Measurements from ENCODE around the gene TARS3. TPM values are rescaled to one million over a fixed set of nuclear protein-coding genes. Genes with fewer than 3 reads are reported as not detected.

Gene TARS3
- total RNA-seq, 1 experiment from 2014 or later, result 9.5 TPM

- no peak for TF ChIP-seq USF1 (CRISPR knock-in tag; IDR thresholded peaks at IDR 0.05)
- TF ChIP-seq, protein P1, sequence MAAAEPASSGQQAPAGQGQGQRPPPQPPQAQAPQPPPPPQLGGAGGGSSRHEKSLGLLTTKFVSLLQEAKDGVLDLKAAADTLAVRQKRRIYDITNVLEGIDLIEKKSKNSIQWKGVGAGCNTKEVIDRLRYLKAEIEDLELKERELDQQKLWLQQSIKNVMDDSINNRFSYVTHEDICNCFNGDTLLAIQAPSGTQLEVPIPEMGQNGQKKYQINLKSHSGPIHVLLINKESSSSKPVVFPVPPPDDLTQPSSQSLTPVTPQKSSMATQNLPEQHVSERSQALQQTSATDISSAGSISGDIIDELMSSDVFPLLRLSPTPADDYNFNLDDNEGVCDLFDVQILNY (CRISPR knock-in tag; IDR thresholded peaks at IDR 0.05), result no peak
- TF ChIP-seq, protein P2, sequence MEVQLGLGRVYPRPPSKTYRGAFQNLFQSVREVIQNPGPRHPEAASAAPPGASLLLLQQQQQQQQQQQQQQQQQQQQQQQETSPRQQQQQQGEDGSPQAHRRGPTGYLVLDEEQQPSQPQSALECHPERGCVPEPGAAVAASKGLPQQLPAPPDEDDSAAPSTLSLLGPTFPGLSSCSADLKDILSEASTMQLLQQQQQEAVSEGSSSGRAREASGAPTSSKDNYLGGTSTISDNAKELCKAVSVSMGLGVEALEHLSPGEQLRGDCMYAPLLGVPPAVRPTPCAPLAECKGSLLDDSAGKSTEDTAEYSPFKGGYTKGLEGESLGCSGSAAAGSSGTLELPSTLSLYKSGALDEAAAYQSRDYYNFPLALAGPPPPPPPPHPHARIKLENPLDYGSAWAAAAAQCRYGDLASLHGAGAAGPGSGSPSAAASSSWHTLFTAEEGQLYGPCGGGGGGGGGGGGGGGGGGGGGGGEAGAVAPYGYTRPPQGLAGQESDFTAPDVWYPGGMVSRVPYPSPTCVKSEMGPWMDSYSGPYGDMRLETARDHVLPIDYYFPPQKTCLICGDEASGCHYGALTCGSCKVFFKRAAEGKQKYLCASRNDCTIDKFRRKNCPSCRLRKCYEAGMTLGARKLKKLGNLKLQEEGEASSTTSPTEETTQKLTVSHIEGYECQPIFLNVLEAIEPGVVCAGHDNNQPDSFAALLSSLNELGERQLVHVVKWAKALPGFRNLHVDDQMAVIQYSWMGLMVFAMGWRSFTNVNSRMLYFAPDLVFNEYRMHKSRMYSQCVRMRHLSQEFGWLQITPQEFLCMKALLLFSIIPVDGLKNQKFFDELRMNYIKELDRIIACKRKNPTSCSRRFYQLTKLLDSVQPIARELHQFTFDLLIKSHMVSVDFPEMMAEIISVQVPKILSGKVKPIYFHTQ (CRISPR knock-in tag; IDR thresholded peaks at IDR 0.05), result no peak
Measured at GRCh38 chr15:101647251-101647650, 77.0 kb downstream of the TARS3 start (continued).

DNA sequence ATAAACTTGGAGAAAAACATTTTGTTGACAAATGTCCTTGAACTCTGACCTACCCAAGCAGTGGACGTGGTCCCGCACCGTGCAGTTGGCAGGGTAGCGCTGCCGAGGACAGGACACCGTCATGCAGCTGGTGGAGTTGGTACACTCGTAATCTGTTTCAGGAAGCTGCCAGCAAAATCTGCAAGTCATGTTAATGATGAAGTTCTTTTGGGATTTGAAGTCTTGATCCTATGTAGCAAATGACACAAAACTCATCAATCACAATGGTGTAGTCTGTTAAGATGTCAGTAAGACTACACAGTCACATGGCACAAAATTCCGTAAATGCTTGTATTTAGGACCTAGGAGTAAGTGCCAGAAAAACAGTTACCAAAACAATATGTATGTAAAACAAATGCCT lies 77.6 kb downstream of the TARS3 start:
- Mint-ChIP-seq H3K4me3 (no peak overlapping the region), H3K36me3 (peaks cover 40% of the 10 kb centered on the region), H3K4me1 (peaks cover 16% of the 10 kb centered on the region), H3K9me3 (no peaks in the 10 kb centered on the region), H3K27me3 (ENCODE audit: low read depth) (no peaks in the 10 kb centered on the region), H3K27ac (no peak overlapping the region)
- DNase-seq (ENCODE audit: low spot score), result no peak
- POLR2A ChIA-PET, result no interaction called here
- CTCF ChIA-PET, result no interaction called here
- no peak for ATAC-seq
- TF ChIP-seq ZNF423 (CRISPR knock-in tag; IDR thresholded peaks at IDR 0.05) (no peak), SOX15 (CRISPR knock-in tag; IDR thresholded peaks at IDR 0.05) (no peak), JAZF1 (CRISPR knock-in tag; IDR thresholded peaks at IDR 0.05) (no peak), SMAD4 (CRISPR knock-in tag; IDR thresholded peaks at IDR 0.05) (no peak), ZSCAN18 (CRISPR knock-in tag; IDR thresholded peaks at IDR 0.05) (no peak), ATF1 (CRISPR knock-in tag; IDR thresholded peaks at IDR 0.05) (no peak), ZNF317 (CRISPR knock-in tag; IDR thresholded peaks at IDR 0.05; ENCODE audit: borderline replicate concordance, low read depth) (no peak)
- TF ChIP-seq, protein P3, sequence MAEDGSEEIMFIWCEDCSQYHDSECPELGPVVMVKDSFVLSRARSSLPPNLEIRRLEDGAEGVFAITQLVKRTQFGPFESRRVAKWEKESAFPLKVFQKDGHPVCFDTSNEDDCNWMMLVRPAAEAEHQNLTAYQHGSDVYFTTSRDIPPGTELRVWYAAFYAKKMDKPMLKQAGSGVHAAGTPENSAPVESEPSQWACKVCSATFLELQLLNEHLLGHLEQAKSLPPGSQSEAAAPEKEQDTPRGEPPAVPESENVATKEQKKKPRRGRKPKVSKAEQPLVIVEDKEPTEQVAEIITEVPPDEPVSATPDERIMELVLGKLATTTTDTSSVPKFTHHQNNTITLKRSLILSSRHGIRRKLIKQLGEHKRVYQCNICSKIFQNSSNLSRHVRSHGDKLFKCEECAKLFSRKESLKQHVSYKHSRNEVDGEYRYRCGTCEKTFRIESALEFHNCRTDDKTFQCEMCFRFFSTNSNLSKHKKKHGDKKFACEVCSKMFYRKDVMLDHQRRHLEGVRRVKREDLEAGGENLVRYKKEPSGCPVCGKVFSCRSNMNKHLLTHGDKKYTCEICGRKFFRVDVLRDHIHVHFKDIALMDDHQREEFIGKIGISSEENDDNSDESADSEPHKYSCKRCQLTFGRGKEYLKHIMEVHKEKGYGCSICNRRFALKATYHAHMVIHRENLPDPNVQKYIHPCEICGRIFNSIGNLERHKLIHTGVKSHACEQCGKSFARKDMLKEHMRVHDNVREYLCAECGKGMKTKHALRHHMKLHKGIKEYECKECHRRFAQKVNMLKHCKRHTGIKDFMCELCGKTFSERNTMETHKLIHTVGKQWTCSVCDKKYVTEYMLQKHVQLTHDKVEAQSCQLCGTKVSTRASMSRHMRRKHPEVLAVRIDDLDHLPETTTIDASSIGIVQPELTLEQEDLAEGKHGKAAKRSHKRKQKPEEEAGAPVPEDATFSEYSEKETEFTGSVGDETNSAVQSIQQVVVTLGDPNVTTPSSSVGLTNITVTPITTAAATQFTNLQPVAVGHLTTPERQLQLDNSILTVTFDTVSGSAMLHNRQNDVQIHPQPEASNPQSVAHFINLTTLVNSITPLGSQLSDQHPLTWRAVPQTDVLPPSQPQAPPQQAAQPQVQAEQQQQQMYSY (CRISPR knock-in tag; IDR thresholded peaks at IDR 0.05), result no peak
- TF ChIP-seq, protein P4, sequence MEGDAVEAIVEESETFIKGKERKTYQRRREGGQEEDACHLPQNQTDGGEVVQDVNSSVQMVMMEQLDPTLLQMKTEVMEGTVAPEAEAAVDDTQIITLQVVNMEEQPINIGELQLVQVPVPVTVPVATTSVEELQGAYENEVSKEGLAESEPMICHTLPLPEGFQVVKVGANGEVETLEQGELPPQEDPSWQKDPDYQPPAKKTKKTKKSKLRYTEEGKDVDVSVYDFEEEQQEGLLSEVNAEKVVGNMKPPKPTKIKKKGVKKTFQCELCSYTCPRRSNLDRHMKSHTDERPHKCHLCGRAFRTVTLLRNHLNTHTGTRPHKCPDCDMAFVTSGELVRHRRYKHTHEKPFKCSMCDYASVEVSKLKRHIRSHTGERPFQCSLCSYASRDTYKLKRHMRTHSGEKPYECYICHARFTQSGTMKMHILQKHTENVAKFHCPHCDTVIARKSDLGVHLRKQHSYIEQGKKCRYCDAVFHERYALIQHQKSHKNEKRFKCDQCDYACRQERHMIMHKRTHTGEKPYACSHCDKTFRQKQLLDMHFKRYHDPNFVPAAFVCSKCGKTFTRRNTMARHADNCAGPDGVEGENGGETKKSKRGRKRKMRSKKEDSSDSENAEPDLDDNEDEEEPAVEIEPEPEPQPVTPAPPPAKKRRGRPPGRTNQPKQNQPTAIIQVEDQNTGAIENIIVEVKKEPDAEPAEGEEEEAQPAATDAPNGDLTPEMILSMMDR (IDR thresholded peaks at IDR 0.05), result no peak
- TF ChIP-seq, protein P5, sequence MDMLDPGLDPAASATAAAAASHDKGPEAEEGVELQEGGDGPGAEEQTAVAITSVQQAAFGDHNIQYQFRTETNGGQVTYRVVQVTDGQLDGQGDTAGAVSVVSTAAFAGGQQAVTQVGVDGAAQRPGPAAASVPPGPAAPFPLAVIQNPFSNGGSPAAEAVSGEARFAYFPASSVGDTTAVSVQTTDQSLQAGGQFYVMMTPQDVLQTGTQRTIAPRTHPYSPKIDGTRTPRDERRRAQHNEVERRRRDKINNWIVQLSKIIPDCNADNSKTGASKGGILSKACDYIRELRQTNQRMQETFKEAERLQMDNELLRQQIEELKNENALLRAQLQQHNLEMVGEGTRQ (CRISPR knock-in tag; IDR thresholded peaks at IDR 0.05), result no peak
